CD4-positive, alpha-beta memory T cell (primary cell): ENCODE results near the gene POLR2L. TPM values are rescaled to one million over a fixed set of nuclear protein-coding genes. Genes with fewer than 3 reads are reported as not detected.

ENCODE experiments used
- CTCF ChIA-PET: fragments of 350-600 bp; sonication (Branson Sonifier 250); formaldehyde crosslinking; loops from one replicate; lab custom pipeline; 2021; ENCODE audit warnings: inconsistent platforms; ENCODE audit not compliant: partially characterized antibody; lab: Charles Lee
- POLR2A ChIA-PET: fragments of 350-600 bp; sonication (Branson Sonifier 250); formaldehyde crosslinking; loops from one replicate; lab custom pipeline; 2021; ENCODE audit not compliant: partially characterized antibody; lab: Charles Lee
- DNase-seq, 5 donors: peaks; one replicate each; pipeline versions ENCODE4 v3.0.0 to v3.0.0-alpha.2; 2020 to 2022; ENCODE audit warnings: mixed read lengths in 1 of 5
- H3K27ac ChIP-seq: one replicate; pipeline ENCODE4 v1.7.0; 2013; ENCODE audit warnings: low read depth, low read length
- H3K27me3 ChIP-seq: 2 replicates; pipeline ENCODE4 v1.7.0; 2013; ENCODE audit warnings: mild to moderate bottlenecking, low read length, moderate library complexity; ENCODE audit not compliant: insufficient read depth
- H3K36me3 ChIP-seq: 2 replicates; pipeline ENCODE4 v1.7.0; 2013; ENCODE audit warnings: mild to moderate bottlenecking, low read length, moderate library complexity; ENCODE audit not compliant: insufficient read depth
- H3K4me1 ChIP-seq: 2 replicates; pipeline ENCODE4 v1.7.0; 2013; ENCODE audit warnings: mild to moderate bottlenecking, low read length, moderate library complexity; ENCODE audit not compliant: insufficient read depth
- H3K4me3 ChIP-seq, 2 donors: one replicate each; pipeline ENCODE4 v1.7.0; 2013; ENCODE audit warnings: low read length in 2 of 2, mild to moderate bottlenecking in 1 of 2
- H3K9me3 ChIP-seq, 2 donors: one replicate each; pipeline ENCODE4 v1.7.0; 2013; ENCODE audit warnings: low read length in 2 of 2, control low read depth in 1 of 2; ENCODE audit not compliant: control insufficient read depth in 1 of 2
- H3K27ac Mint-ChIP-seq, 7 donors: one replicate each; pipeline ENCODE4 v1.8.0; 2020 to 2021; ENCODE audit warnings: mixed read lengths in 7 of 7, mild to moderate bottlenecking in 6 of 7, inconsistent platforms in 3 of 7, moderate library complexity in 3 of 7
- H3K27me3 Mint-ChIP-seq, 2 donors: one replicate each; pipeline ENCODE4 v1.8.0; 2020 to 2021; ENCODE audit warnings: mixed read lengths in 2 of 2
- H3K36me3 Mint-ChIP-seq, 2 donors: one replicate each; pipeline ENCODE4 v1.8.0; 2020 to 2021; ENCODE audit warnings: mixed read lengths in 2 of 2, inconsistent platforms in 1 of 2, mild to moderate bottlenecking in 1 of 2
- H3K4me1 Mint-ChIP-seq, 4 donors: one replicate each; pipeline ENCODE4 v1.8.0; 2020 to 2021; ENCODE audit warnings: mixed read lengths in 4 of 4, mild to moderate bottlenecking in 1 of 4
- H3K4me3 Mint-ChIP-seq, 8 donors: one replicate each; pipeline ENCODE4 v1.8.0; 2020 to 2021; ENCODE audit warnings: mixed read lengths in 8 of 8, mild to moderate bottlenecking in 7 of 8, moderate library complexity in 6 of 8, inconsistent platforms in 3 of 8
- H3K9me3 Mint-ChIP-seq, 8 donors: one replicate each; pipeline ENCODE4 v1.8.0; 2020 to 2021; ENCODE audit warnings: mixed read lengths in 8 of 8, mild to moderate bottlenecking in 5 of 8, inconsistent platforms in 3 of 8, moderate library complexity in 1 of 8
- intact Hi-C: fragments of 100-400 bp; cut with micrococcal nuclease; formaldehyde crosslinking; loops from one replicate; pipeline ENCODE4 v1.15.1; 2023
- polyA plus RNA-seq, 2 donors: library from polyadenylated mRNA; unstranded; fragments of 300-500 nt; fragmentation: Illumina TruSeq; gene quantifications; one replicate each; pipeline ENCODE4 v1.2.3, GENCODE V29; 2021
- total RNA-seq, 2 experiments: library from RNA; stranded (reverse); gene quantifications; one replicate each; pipeline ENCODE4 v1.2.3, GENCODE V29; 2021

POLR2L gene
- total and polyA plus RNA-seq, 4 experiments from 2014 or later, result 55.8 to 108 (median 69.9) TPM

GRCh38 chr11:863910-864827 lies 21.8 kb upstream of the POLR2L start:
- Histone ChIP-seq H3K27ac (no peak overlapping the region), H3K27me3 (no peaks in the 10 kb centered on the region), H3K4me3 (no peak overlapping the region), H3K9me3 (no peaks in the 10 kb centered on the region), H3K36me3 (no peaks in the 10 kb centered on the region), H3K4me1 (no peaks in the 10 kb centered on the region)
- Mint-ChIP-seq H3K36me3 (no peaks in the 10 kb centered on the region), H3K4me3 (no peak overlapping the region), H3K27me3 (no peaks in the 10 kb centered on the region), H3K27ac (no peak overlapping the region), H3K4me1 (no peaks in the 10 kb centered on the region), H3K9me3 (no peaks in the 10 kb centered on the region)
- intact Hi-C loops, result no loop called here
- POLR2A ChIA-PET, result no interaction called here
- DNase-seq, result no peak
- CTCF ChIA-PET, result no interaction called here

- ChIA-PET CTCF (no interaction called here), POLR2A (no interaction called here)
- Mint-ChIP-seq H3K27ac (no peak overlapping the region), H3K36me3 (no peaks in the 10 kb centered on the region), H3K4me1 (no peaks in the 10 kb centered on the region), H3K9me3 (no peaks in the 10 kb centered on the region), H3K4me3 (no peak overlapping the region), H3K27me3 (no peaks in the 10 kb centered on the region)
- intact Hi-C loops, result no loop called here
- Histone ChIP-seq H3K27ac (no peak overlapping the region), H3K36me3 (no peaks in the 10 kb centered on the region), H3K4me3 (no peak overlapping the region), H3K27me3 (no peaks in the 10 kb centered on the region), H3K4me1 (no peaks in the 10 kb centered on the region), H3K9me3 (no peaks in the 10 kb centered on the region)
- no peak for DNase-seq
Measured at GRCh38 chr11:863023-863909, 20.9 kb upstream of the POLR2L start.

- no peaks in the 10 kb centered on the region for H3K27me3 Mint-ChIP-seq
- POLR2A ChIA-PET, result no interaction called here
- no peaks in the 10 kb centered on the region for H3K36me3 ChIP-seq
- H3K4me3 ChIP-seq, result no peak overlapping the region
- intact Hi-C loops, result no loop called here
- no peaks in the 10 kb centered on the region for H3K4me1 ChIP-seq
- no peaks in the 10 kb centered on the region for H3K9me3 Mint-ChIP-seq
- H3K27ac Mint-ChIP-seq, result no peak overlapping the region
- DNase-seq, result no peak
- H3K9me3 ChIP-seq, result no peaks in the 10 kb centered on the region
- CTCF ChIA-PET, result no interaction called here
- no peaks in the 10 kb centered on the region for H3K27me3 ChIP-seq
- H3K4me3 Mint-ChIP-seq, result no peak overlapping the region
- no peak overlapping the region for H3K27ac ChIP-seq
- no peaks in the 10 kb centered on the region for H3K36me3 Mint-ChIP-seq
- no peaks in the 10 kb centered on the region for H3K4me1 Mint-ChIP-seq
Measured at GRCh38 chr11:862696-863022, 20.3 kb upstream of the POLR2L start.

GRCh38 chr11:862081-862661 lies 19.8 kb upstream of the POLR2L start:
- no peak for DNase-seq
- no peaks in the 10 kb centered on the region for H3K4me1 Mint-ChIP-seq
- H3K27me3 Mint-ChIP-seq, result no peaks in the 10 kb centered on the region
- ChIA-PET CTCF (no interaction called here), POLR2A (no interaction called here)
- no peak overlapping the region for H3K4me3 Mint-ChIP-seq
- Histone ChIP-seq H3K9me3 (no peaks in the 10 kb centered on the region), H3K36me3 (no peaks in the 10 kb centered on the region), H3K27ac (no peak overlapping the region), H3K27me3 (no peaks in the 10 kb centered on the region), H3K4me1 (no peaks in the 10 kb centered on the region), H3K4me3 (no peak overlapping the region)
- no peaks in the 10 kb centered on the region for H3K36me3 Mint-ChIP-seq
- H3K9me3 Mint-ChIP-seq, result no peaks in the 10 kb centered on the region
- intact Hi-C loops, result no loop called here
- peak overlapping the region in 2 of 7 donors; percentile 12 to 23 for H3K27ac Mint-ChIP-seq

GRCh38 chr11:861105-861479 lies 18.8 kb upstream of the POLR2L start:
- ChIA-PET CTCF (no interaction called here), POLR2A (interaction anchor here (0.6 kb wide), 1 partner anchor 18 kb away, joined by 3 read pairs; the partner anchor contains the start of gene TSPAN4)
- peaks cover 0 to 5% (median 1%) of the 10 kb centered on the region in 4 donors for H3K4me1 Mint-ChIP-seq
- no peak for DNase-seq
- Histone ChIP-seq H3K27ac (no peak overlapping the region), H3K4me1 (no peaks in the 10 kb centered on the region), H3K27me3 (no peaks in the 10 kb centered on the region), H3K4me3 (no peak overlapping the region), H3K9me3 (no peaks in the 10 kb centered on the region), H3K36me3 (no peaks in the 10 kb centered on the region)
- H3K27me3 Mint-ChIP-seq, result no peaks in the 10 kb centered on the region
- no peaks in the 10 kb centered on the region for H3K9me3 Mint-ChIP-seq
- no peaks in the 10 kb centered on the region for H3K36me3 Mint-ChIP-seq
- H3K27ac Mint-ChIP-seq, result peak overlapping the region in 1 of 7 donors; percentile 13
- intact Hi-C loops, result no loop called here
- H3K4me3 Mint-ChIP-seq, result no peak overlapping the region

GRCh38 chr11:860234-861104 lies 18.1 kb upstream of the POLR2L start:
- no peak overlapping the region for H3K27ac ChIP-seq
- H3K9me3 ChIP-seq, result no peaks in the 10 kb centered on the region
- DNase-seq, result no peak
- peaks cover 0 to 5% (median 1%) of the 10 kb centered on the region in 4 donors for H3K4me1 Mint-ChIP-seq
- no peaks in the 10 kb centered on the region for H3K27me3 Mint-ChIP-seq
- CTCF ChIA-PET, result no interaction called here
- H3K9me3 Mint-ChIP-seq, result no peaks in the 10 kb centered on the region
- H3K36me3 Mint-ChIP-seq, result no peaks in the 10 kb centered on the region
- intact Hi-C loops, result no loop called here
- POLR2A ChIA-PET, result no interaction called here
- H3K27ac Mint-ChIP-seq, result no peak overlapping the region
- no peak overlapping the region for H3K4me3 ChIP-seq
- no peaks in the 10 kb centered on the region for H3K36me3 ChIP-seq
- H3K4me1 ChIP-seq, result no peaks in the 10 kb centered on the region
- H3K4me3 Mint-ChIP-seq, result no peak overlapping the region
- H3K27me3 ChIP-seq, result no peaks in the 10 kb centered on the region
